Thyroid gland (tissue), 4 donors: Measurements from ENCODE around the gene GNG14.

Experiments used
- POLR2A ChIP-seq, 2 donors: fragments of 450-650 bp; IDR thresholded peaks; one replicate each; pipeline ENCODE4 v1.6.1; 2017; ENCODE audit warnings: antibody characterized with exemption in 2 of 2, mild to moderate bottlenecking in 2 of 2, moderate library complexity in 1 of 2
- TF ChIP-seq, protein P1 (sequence below), 6 experiments: fragments of 200-600 bp in 3 of 6; fragments of 450-650 bp in 3 of 6; sonication (generic) in 3 of 6; IDR thresholded peaks; one replicate each; pipeline ENCODE4 v1.5.1; 2016 to 2019; ENCODE audit warnings: antibody characterized with exemption in 6 of 6, mild to moderate bottlenecking in 2 of 6, inconsistent platforms in 1 of 6, moderate library complexity in 1 of 6

DNA sequence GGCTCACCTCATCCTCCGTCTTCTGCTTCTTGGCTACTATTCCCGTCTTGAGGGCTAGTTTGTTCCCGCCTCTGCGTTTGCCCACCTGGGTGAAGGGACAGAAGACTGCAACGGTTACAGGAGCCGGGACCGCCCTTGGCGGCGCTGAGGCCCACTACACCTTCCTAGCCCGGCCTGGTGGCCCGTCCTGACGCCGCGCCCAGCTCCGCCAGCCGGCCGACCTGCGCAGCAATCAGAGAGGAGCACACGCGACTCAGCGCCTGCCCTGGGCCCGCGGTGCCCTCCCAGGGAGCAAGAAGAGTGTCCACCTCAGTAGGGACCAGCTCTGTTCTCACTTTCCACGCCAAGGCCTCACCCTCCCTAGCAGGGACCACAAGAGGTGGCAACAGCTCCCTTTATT is 43.5 kb downstream of the GNG14 start:
- TF ChIP-seq, protein P1, sequence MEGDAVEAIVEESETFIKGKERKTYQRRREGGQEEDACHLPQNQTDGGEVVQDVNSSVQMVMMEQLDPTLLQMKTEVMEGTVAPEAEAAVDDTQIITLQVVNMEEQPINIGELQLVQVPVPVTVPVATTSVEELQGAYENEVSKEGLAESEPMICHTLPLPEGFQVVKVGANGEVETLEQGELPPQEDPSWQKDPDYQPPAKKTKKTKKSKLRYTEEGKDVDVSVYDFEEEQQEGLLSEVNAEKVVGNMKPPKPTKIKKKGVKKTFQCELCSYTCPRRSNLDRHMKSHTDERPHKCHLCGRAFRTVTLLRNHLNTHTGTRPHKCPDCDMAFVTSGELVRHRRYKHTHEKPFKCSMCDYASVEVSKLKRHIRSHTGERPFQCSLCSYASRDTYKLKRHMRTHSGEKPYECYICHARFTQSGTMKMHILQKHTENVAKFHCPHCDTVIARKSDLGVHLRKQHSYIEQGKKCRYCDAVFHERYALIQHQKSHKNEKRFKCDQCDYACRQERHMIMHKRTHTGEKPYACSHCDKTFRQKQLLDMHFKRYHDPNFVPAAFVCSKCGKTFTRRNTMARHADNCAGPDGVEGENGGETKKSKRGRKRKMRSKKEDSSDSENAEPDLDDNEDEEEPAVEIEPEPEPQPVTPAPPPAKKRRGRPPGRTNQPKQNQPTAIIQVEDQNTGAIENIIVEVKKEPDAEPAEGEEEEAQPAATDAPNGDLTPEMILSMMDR (IDR thresholded peaks at IDR 0.05): no peak
- TF ChIP-seq POLR2A (IDR thresholded peaks at IDR 0.05): no peak
